Left ventricle myocardium superior (tissue), 1 donor: Measurements from ENCODE around the gene DHCR7. TPM values are rescaled to one million over a fixed set of nuclear protein-coding genes. Genes with fewer than 3 reads are reported as not detected.

Source experiments
- ATAC-seq: fragments of 200-7000 bp; cut with Tn5 transposase; one replicate; pipeline ENCODE4 v1.9.1; 2020; ENCODE audit warnings: mild to moderate bottlenecking, moderate library complexity
- DNase-seq: peaks from one replicate; pipeline ENCODE4 v3.0.0-alpha.2; 2020
- intact Hi-C: fragments of 100-400 bp; cut with micrococcal nuclease; formaldehyde crosslinking; loops from one replicate; pipeline ENCODE4 v1.11.0; 2022
- long read RNA-seq: library from polyadenylated mRNA; unstranded; transcript quantifications from one replicate; pipeline ENCODE4 v2.0.0, GENCODE V29; 2021
- total RNA-seq: library from RNA; stranded (reverse); fragmentation: NEBNext Ultra II Directional; extraction: Animal tissue kit (Norgen Biotek cat#: 25700); gene quantifications from one replicate; pipeline ENCODE4 v1.2.1, GENCODE V29; 2021
- donor health status: DM: no; HTN: yes; CAD: no; lungs with severe emphysema.

Gene DHCR7, protein sequence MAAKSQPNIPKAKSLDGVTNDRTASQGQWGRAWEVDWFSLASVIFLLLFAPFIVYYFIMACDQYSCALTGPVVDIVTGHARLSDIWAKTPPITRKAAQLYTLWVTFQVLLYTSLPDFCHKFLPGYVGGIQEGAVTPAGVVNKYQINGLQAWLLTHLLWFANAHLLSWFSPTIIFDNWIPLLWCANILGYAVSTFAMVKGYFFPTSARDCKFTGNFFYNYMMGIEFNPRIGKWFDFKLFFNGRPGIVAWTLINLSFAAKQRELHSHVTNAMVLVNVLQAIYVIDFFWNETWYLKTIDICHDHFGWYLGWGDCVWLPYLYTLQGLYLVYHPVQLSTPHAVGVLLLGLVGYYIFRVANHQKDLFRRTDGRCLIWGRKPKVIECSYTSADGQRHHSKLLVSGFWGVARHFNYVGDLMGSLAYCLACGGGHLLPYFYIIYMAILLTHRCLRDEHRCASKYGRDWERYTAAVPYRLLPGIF
- total RNA-seq, result 41.3 TPM
- long read RNA-seq, transcript DHCR7-201 (9 exons, 2,666 nt), result major isoform, 62 of 106 reads
- long read RNA-seq, partial matches to known transcripts, result 33 of 106 reads
- long read RNA-seq, other reads (novel, unspliced or antisense), result 9 of 106 reads

DNA sequence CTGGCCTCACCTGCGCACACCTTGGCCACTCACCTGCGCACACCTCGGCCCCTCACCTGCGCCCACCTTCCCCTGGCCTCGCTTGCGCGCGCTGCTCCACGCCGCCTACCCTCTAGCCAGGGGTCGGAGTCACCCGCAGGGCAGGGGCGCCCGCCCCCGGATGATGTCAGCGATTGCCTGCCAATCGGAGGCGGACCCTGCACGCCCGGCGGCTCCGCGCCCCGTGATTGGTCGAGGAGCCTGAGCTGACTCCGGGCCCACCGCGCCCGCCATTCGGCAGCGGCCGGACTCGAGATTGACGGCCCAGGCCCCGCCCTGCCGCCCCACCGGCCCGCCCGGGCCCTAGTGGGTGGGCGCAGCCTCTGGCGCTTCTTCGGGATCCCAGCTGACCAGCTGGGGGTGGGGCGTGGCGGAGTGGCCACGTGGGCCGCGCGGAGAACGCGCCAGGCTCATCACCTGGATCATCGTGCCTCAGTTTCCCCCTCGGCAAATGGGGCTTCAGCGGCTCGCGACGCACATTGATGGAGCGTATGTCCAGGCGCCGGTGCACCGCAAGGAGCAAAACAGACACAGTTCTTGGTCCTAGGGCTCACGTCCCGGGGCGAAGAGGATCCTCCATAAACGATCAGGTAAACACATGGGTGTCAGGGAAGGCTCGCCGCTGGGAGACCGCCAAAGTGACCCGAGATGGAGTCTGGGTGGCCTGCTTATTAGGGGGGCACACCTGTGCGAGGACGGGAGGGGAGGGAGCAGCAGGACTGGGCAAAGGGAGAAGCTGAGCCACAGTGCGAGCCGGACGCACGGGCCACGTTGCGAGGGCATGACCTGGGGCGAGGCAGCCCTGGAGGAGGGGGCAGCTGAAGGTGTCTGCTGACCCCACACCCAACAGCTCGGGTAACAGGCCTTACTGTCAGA is at the start of gene DHCR7:
Gene DHCR7, minus strand, starts transcription at position 137 of the 915 bp plus-strand sequence. CDS start 3,441 bp downstream, outside the sequence.
- peak; percentile 90 for ATAC-seq
- intact Hi-C loops, result no loop called here
- peak; percentile 99 for DNase-seq

DNA sequence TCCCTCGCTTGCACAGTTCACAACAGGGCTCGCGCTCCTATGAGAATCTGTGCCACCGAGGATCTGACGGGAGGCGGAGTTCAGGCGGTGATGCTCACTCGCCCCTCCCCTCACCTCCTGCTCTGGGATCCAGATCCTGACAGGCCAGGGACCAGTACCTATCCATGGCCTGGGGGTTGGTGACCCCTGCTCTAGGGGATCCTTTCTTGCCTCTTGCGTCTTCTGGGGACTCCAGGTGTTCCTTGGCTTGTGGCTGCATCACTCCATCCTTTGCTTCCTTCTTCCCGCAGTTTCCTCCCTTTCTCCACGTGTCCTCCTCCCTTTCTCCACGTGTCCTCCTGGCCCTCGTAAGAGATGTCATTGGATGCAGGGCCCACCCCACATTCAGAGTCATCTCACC is 48.2 kb upstream of the DHCR7 start:
- ATAC-seq, result no peak
- no peak for DNase-seq

DNA sequence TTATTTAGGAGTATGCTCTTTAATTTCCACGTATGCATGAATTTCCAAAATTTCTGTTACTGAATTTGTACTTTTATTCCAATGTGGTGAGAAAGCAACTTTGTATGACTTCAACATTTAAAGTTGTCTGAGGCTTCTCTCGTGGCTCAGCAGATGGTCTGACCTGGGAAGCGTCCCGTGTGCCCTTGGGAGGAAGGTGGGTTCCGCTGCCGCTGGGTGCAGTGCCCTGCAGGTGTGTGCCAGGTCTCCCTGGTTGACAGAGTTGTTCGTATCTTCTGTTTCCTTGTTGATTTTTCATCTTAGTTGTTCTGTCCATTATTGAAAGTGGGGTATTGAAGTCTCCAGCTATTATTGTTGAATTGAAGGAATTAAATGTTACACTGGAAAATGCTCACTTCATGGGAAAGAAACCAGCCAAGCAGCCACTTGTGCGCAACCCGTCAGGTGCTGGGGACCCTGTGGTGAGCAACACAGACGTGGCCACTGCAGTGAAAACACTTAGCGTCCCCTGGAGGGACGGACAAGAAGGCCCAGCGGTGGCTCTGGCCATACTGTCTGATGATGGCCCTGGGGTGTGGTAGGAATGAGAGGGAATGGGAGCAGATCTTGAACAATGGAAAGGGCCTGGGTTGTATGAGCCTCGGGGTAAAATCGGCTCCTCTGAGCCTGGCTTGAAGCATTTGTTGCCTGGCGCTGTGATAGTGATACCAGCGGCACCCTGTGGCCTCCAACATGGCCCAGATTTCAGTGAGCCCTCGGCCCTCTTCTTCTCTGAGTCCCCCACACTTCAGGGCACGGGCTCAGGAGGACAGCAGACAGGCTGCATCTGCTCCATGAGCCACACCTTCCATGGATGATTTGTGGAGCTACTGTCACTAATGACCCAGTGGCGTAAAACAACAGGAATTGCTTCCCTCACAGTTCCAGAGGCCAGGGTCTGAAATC is 47.4 kb upstream of the DHCR7 start:
- intact Hi-C loops, result no loop called here
- no peak for ATAC-seq
- peak; percentile 7 for DNase-seq

More for the DNA sequence above, 48.2 kb upstream of the DHCR7 start:
- intact Hi-C loops, result no loop called here

DNA sequence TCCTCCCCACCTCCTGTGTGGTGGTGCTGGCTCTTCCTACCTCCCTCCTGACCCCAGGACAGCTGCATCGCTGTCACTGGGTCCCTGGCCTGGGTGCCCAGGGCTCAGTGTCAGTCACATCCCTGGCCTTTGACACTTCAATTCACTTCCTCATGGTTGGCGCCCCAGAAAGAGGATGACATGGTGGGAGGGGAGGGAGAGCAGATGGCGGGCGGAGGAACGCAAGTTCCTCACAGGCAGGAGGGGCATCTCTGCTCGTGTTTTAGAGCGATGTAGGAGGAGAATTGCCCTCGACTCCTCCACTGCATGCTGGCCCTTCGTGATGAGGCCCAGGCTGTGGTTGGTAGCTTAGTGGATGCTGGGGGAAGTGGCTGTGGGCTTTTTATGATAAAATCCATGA is 43.7 kb upstream of the DHCR7 start:
- no peak for DNase-seq
- intact Hi-C loops, result no loop called here
- no peak for ATAC-seq

DNA sequence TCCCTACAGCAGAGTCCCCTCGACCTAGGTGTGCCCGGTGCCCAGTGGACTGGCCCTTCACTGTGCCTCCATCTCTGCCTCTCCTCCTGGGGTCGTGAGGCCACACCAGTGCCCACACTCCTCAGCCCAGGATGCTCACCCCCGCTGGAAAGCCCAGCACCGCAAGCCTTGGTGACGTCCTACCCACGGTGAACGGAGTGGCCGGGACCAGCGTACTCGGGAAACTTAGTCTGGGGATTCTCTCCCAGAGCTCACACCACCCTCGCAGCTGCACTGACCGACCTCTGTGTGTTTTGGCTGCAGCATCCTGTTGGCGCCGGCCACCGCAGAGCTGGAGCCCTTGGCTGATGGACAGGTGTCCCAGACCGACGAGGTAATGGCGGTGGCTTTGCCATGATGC is 43.3 kb upstream of the DHCR7 start:
- ATAC-seq (no peak), DNase-seq (peak; percentile 12)
- intact Hi-C loops, result no loop called here

DNA sequence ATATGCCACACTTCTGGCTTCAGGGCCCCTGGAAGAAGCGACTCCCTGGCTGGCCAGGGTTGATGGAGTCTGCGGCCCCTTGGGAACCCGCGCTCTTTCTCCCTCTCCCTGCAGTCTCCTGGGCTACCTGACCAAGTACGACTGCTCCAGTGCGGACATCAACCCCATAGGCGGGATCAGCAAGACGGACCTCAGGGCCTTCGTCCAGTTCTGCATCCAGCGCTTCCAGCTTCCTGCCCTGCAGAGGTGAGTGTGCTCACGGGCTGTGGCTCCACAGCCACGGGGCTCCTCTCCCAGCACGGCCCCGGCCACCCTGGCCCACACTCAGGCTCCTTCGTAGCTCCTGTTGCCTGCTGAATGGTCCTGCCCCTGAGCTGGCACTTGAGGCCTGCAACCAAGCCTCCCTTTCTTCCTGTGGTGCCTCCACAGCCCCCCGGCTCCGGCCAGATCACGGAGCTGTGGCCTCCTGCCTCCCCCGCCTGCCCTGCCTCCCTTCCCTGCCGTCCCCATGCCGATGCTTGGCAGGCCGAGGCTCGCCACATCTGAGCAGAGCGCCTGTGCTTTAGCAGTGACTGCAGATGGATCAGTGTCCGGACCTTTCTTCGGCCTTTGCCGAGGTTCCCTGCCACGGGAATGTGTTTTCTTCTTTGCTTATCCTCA is 42.7 kb upstream of the DHCR7 start:
- intact Hi-C loops, result no loop called here
- ATAC-seq (no peak), DNase-seq (peak; percentile 16)

DNA sequence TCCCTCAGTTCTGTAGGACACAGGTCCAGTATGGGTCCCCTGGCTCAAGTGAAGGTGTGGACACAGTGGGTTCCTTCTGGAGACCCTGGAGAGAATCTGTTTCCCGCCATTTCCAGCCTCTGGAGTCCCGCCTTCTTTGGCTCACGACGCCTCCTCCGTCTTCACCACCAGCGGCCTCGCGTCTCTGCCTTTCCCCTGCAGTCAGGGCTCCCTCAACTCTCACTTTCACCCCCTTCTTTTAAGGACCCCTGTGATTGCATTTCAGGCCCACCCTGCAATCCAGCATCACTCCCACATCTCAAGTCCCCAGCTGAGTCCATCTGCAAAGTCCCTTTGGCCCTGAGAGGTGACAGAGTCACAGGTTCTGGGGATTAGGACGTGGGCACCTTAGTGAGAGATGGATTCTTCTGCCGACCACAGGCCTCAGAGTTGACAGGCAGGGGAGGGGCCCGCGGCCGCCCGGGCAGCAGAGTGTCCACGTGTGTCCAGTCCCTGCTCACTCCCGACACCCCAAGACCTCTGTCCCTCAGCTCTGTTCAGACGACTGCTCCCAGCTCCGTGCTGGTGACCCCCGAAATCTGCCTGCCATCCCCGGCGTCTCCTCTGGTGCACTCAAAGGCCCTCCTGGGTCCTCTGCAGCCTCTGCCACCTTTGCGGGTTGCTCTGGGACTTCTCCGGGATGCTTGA is 42.0 kb upstream of the DHCR7 start:
- DNase-seq, result peak; percentile 18
- no peak for ATAC-seq
- intact Hi-C loops, result no loop called here

DNA sequence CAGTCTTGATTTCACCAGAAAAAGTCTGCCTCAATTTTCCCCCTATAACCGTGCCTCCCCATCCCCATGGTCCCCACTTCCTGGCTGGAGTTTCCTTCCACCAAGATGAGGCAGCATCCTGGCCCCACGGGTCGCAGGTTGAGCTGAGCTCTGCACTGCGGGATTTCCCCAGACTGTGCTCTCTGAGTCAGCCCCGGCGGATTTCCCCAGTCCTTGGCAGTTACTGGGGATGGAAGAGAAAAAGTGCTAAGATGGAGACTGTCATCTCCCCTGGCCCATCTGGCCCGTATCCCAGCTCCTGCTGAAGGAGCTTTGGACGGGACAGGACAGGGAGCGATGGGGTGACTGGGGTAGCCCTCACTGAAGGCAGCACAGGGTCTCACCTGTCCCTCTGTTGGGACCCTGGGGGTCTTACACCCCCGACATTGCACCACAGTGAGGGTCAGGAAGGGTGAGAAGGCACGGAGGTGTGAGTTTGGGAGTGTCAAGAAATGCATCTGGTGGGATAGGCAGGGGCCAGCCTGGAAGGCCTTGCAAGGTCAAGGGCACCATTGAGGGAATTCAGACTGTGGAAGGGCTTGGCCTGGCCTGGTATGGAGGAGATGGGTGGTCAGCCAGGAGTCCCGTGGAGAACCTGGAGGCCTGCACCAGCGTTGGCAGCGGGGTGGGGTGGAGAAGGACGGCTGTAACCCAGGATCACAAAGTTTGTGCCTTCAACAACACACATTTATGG is 41.3 kb upstream of the DHCR7 start:
- intact Hi-C loops, result no loop called here
- ATAC-seq, result no peak

DNA sequence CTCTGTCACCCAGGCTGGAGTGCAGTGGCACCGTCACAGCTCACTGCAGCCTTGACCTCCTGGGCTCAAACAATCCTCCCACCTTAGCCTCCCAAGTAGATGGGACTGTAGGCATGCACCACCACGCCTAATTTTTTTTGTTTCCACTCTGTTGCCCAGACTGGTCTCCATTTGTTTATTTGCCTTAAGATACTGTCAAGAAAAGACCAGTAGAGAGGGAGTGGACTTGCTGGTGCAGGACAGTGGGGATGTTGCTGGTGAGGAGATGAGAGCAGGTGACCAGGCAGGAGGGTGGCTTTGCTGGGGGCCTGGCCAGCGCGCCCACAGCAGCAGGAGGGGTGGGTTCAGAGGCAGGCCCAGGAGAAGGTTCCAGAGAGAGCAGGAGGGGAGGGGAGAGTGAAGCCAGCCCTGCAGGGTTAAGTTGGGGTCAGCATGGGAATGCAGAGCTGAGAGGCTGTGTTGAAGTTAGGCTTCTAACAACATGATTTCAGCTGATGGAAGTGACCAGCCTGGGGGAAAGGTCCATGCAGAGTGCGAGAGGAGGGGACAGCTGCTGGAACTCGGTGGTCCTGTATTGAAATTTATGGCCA is 40.6 kb upstream of the DHCR7 start:
- ATAC-seq (no peak), DNase-seq (no peak)
- intact Hi-C loops, result no loop called here

More for the DNA sequence above, 41.3 kb upstream of the DHCR7 start:
- DNase-seq, result peak; percentile 13

DNA sequence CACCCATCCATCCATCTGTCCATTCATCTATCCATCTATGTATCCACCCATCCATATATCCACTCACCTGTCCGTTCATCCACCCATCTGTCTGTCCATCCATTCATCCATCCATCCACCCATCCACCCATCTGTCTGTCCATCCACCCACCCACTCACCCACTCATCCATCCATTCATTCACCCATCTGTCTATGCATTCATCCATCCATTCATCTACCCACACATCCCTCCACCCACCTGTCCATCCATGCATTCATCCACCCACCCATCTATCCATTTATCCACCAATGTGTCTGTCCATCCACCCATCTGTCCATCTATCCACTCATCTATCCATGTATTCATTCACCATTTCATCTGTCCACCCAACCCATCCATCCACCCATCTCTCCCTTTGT is 38.1 kb upstream of the DHCR7 start:
- DNase-seq (no peak), ATAC-seq (no peak)
- intact Hi-C loops, result no loop called here

DNA sequence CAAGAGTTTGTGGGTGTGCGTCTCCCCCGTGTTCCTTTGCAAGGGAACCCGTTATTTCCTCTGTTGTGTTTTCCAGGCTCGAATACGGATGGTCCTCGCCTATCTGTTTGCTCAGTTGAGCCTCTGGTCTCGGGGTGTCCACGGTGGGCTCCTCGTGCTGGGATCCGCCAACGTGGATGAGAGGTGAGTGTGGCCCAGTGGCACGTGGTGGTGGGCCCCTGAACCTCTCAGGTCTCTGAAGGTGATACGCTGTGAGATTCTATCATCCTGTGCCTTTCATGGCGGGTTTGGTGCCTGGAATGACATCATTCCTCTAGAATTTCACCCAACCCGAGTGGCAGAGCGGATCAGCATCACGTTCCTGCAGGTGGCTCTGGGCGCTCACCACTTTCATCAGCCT is 37.3 kb upstream of the DHCR7 start:
- no peak for ATAC-seq
- intact Hi-C loops, result no loop called here
- DNase-seq, result peak; percentile 7

DNA sequence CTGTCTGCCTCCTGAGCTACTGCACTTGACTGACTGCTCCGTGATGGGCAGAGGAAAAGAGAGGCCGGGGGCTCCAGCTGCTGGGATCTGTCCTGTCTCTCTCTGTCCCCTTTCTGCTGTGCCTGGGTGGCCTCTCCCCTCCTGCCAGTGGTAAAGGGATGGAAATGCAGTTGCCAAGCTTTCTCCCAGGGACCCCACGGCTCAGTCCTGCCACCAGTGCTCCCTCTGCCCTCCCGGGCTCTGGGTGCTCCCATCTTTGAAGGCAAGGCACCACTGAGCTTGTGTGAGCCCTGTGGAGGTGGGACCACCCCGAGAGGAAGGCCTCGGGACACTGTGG is 36.8 kb upstream of the DHCR7 start:
- DNase-seq, result peak; percentile 6
- ATAC-seq, result no peak
- intact Hi-C loops, result no loop called here

DNA sequence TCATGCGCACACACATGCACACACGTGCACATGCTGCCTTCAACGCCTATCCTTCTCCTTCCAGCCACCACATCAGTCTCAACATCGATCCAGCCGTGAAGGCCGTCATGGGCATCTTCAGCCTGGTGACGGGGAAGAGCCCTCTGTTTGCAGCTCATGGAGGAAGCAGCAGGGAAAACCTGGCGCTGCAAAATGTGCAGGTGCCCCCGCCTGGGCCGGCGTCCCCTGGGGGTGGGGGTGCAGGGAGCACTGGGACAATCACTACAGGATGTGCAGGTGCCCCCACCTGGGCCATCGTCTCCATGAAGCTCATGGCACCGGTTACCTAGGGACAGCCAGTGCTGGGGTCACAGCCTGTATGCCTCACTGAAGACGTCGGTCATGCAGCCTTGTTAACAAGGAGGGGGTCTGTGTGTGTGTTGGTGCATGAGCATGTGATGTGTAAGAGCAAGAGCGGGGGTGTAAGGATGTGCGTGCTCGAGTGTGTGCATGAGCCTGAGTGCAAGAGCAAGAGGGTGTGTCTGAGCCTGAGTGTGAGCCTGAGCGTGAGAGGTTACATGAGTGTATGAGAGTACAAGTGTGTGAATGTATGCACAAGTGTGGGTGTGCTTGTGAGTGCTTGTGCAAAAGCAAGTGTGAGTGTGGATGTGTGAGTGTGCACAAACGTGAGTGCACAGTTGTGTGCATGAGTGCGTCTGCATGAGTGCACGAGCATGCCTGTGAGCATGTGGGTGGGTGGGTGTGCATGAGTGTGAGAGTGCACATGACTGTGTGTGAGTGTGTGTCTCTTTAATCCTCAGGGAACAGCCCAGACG is 36.3 kb upstream of the DHCR7 start:
- intact Hi-C loops, result no loop called here
- peak; percentile 14 for DNase-seq
- ATAC-seq, result no peak

DNA sequence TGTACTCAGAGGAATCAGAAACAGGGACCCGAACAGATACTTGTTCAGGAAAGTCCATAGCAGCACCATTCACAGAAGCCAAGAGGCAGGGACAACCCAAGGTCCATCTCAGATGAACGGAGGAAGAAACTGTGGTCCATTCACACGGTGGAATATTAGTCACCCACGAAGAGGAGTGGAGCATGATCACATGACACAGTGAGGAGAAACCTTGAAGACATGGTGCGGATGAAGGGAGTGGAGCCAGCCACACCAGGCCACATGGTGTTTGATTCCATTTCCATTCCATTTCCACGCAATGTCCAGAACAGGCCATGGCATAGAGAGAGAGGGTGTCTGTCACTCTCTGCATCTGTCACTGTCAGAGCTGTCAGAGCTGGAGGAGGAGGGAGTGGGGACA is 35.5 kb upstream of the DHCR7 start:
- DNase-seq, result peak; percentile 4
- intact Hi-C loops, result no loop called here

DNA sequence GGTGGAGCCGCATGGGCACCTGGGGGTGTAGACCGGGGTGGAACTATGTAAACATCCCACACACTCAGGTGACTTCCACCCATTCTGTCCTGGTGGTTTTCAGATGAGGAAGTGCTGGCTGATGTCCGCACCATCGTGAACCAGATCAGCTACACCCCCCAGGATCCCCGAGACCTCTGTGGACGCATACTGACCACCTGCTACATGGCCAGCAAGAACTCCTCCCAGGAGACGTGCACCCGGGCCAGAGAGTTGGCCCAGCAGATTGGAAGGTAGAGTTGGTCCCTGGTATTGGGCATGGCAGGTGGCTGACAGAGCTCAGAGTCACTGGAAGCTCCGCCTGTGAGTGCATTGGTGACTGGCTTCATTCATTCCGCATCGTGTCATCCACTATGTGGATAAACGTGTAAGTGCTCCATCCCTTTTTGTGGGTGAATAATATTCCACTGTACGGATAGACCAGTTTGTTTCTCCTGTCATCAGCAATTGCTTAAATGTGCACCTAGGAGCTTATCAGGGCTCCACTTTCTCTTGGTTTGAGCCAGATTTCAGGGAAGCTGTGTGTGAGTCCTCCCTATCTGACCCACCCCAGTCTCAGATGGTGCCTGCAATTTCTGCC is 34.7 kb upstream of the DHCR7 start:
- intact Hi-C loops, result no loop called here

More for the DNA sequence above, 35.5 kb upstream of the DHCR7 start:
- ATAC-seq, result no peak

DNA sequence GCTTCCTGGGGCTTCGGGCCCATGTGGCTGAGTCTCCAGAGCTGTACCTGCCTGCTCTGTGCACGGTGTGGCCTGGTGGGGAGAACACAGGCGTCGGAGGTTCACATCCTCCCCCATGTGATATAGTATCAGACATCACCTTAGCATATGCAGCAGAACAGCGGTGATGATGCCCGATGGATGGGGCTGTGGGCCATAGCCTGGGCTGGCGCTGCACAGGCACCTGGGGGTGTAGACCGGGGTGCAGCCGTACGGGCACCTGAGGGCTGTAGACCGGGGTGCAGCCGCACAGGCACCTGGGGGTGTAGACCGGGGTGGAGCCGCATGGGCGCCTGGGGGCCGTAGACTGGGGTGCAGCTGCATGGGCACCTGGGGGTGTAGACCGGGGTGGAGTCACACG is 34.0 kb upstream of the DHCR7 start:
- ATAC-seq (no peak), DNase-seq (peak; percentile 10)
- intact Hi-C loops, result no loop called here

More for the DNA sequence above, 34.7 kb upstream of the DHCR7 start:
- ATAC-seq, result no peak
- peak; percentile 10 for DNase-seq
